ENCODE results near the gene NRXN2. TPM values are rescaled to one million over a fixed set of nuclear protein-coding genes. Genes with fewer than 3 reads are reported as not detected.

Gene NRXN2
- total RNA-seq, 1 donor from 2014 or later: not detected

GRCh38 chr11:64601605-64602465 lies 121.2 kb downstream of the NRXN2 start:
- TF ChIP-seq CTCF (IDR thresholded peaks at IDR 0.05; ENCODE audit: insufficient read depth, low read length, severe bottlenecking): no peak
- peaks cover 1% of the 10 kb centered on the region for H3K27me3 ChIP-seq (ENCODE audit: control insufficient read depth, insufficient read depth, low read length)
- H3K4me3 ChIP-seq (ENCODE audit: low read depth, low read length): no peak overlapping the region
- no peak for FAIRE-seq
- no peak for DNase-seq (ENCODE audit: low read depth)
- H3K36me3 ChIP-seq (ENCODE audit: control insufficient read depth, insufficient read depth, low read length): no peaks in the 10 kb centered on the region

- no peak for DNase-seq (ENCODE audit: low read depth)
- no peaks in the 10 kb centered on the region for H3K36me3 ChIP-seq (ENCODE audit: control insufficient read depth, insufficient read depth, low read length)
- H3K27me3 ChIP-seq (ENCODE audit: control insufficient read depth, insufficient read depth, low read length): no peaks in the 10 kb centered on the region
- no peak overlapping the region for H3K4me3 ChIP-seq (ENCODE audit: low read depth, low read length)
- no peak for TF ChIP-seq CTCF (IDR thresholded peaks at IDR 0.05; ENCODE audit: insufficient read depth, low read length, severe bottlenecking)
- no peak for FAIRE-seq
These were observed 122.6 kb downstream of the NRXN2 start for GRCh38 chr11:64600281-64600992.

GRCh38 chr11:64599698-64600211 lies 123.2 kb downstream of the NRXN2 start:
- Histone ChIP-seq H3K27me3 (ENCODE audit: control insufficient read depth, insufficient read depth, low read length) (no peaks in the 10 kb centered on the region), H3K36me3 (ENCODE audit: control insufficient read depth, insufficient read depth, low read length) (no peaks in the 10 kb centered on the region), H3K4me3 (ENCODE audit: low read depth, low read length) (no peak overlapping the region)
- no peak for TF ChIP-seq CTCF (IDR thresholded peaks at IDR 0.05; ENCODE audit: insufficient read depth, low read length, severe bottlenecking)
- FAIRE-seq (no peak), DNase-seq (ENCODE audit: low read depth) (no peak)

- Histone ChIP-seq H3K36me3 (ENCODE audit: control insufficient read depth, insufficient read depth, low read length) (no peaks in the 10 kb centered on the region), H3K4me3 (ENCODE audit: low read depth, low read length) (no peak overlapping the region), H3K27me3 (ENCODE audit: control insufficient read depth, insufficient read depth, low read length) (no peaks in the 10 kb centered on the region)
- DNase-seq (ENCODE audit: low read depth): no peak
- TF ChIP-seq CTCF (IDR thresholded peaks at IDR 0.05; ENCODE audit: insufficient read depth, low read length, severe bottlenecking): no peak
- FAIRE-seq: no peak
These were observed 124.0 kb downstream of the NRXN2 start for GRCh38 chr11:64598797-64599697.

- no peak for DNase-seq (ENCODE audit: low read depth)
These were observed 124.7 kb downstream of the NRXN2 start for GRCh38 chr11:64598106-64598796.

More at GRCh38 chr11:64598106-64598796, 124.7 kb downstream of the NRXN2 start:
- H3K4me3 ChIP-seq (ENCODE audit: low read depth, low read length): no peak overlapping the region
- TF ChIP-seq CTCF (IDR thresholded peaks at IDR 0.05; ENCODE audit: insufficient read depth, low read length, severe bottlenecking): no peak
- H3K36me3 ChIP-seq (ENCODE audit: control insufficient read depth, insufficient read depth, low read length): no peaks in the 10 kb centered on the region
- FAIRE-seq: no peak
- H3K27me3 ChIP-seq (ENCODE audit: control insufficient read depth, insufficient read depth, low read length): no peaks in the 10 kb centered on the region

All from bronchial epithelial cell (primary cell).